Erythroblast (primary cell): ENCODE results near the gene FZD8.
A peak's percentile ranks its signal among the peaks of the same experiment; 100 is the strongest.
"Not testable (repeated sequence)": the region's sequence is repeated elsewhere in the genome, so short reads cannot be mapped to it uniquely, and the experiment has no call there.

Experiments used
- DNase-seq, 2 experiments: peaks; one replicate each; lab custom pipeline; 2025; lab: John Stamatoyannopoulos, UW
- GATA1 ChIP-seq: IDR thresholded peaks from 2 replicates; pipeline ENCODE4 v1.6.1; 2011; ENCODE audit warnings: low read depth, mild to moderate bottlenecking, control low read depth, low read length, moderate library complexity
- POLR2A ChIP-seq: IDR thresholded peaks from 2 replicates; pipeline ENCODE4 v1.6.1; 2011; ENCODE audit warnings: mild to moderate bottlenecking, low read length

FZD8 gene

DNA sequence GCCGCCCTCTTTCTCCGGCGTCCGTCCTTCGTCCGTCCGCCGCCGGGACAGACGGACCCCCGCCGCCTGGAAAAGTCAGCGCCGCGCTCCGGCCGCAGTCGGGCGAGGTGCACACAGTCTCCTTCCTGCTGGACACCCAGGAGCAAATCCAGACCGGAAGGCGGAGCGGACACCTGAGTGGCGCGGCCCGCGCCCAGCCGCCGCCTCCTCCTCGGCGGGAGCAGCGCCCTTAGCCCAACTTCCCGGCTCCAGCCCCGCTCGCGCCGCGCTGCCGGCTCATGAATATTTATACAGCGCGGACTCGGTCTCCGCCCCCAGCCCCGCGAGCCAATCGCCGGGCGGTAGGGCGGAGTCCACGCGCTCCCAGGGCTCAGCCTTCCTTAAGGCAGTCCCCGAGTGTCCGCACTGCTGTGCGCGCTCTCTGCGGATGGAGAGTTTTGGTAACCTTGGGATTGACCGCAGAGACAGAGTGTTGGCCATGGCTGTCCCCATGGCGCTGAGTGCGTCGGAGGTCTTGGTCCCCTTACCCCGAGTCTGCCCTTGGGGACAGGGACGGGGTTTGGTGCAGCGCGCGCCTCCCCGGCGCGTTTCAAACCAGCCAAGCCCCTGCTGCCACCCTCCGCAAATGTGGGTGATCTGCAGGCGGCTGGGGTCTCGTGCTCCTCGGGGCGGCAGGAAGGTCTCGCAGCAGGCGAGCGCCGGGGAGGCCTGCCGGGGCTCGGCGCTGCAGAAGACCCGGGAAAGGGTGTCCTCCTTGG, at the start of gene FZD8:
FZD8 (minus strand) TSS at position 262 of the 758 bp plus-strand sequence. CDS start 867 bp downstream, outside the sequence.
- peak; percentile 67 to 72 for DNase-seq
- TF ChIP-seq POLR2A (no peak), GATA1 (no peak)

GRCh38 chr10:35691522-35692236, 49.6 kb upstream of the FZD8 start:
- TF ChIP-seq GATA1 (no peak), POLR2A (no peak)
- no peak for DNase-seq

- DNase-seq: no peak
- TF ChIP-seq GATA1 (no peak), POLR2A (no peak)
Measured at GRCh38 chr10:35690534-35690933, 48.4 kb upstream of the FZD8 start.

- not testable (repeated sequence) for DNase-seq
Measured at GRCh38 chr10:35685858-35686257, 43.8 kb upstream of the FZD8 start.

DNA sequence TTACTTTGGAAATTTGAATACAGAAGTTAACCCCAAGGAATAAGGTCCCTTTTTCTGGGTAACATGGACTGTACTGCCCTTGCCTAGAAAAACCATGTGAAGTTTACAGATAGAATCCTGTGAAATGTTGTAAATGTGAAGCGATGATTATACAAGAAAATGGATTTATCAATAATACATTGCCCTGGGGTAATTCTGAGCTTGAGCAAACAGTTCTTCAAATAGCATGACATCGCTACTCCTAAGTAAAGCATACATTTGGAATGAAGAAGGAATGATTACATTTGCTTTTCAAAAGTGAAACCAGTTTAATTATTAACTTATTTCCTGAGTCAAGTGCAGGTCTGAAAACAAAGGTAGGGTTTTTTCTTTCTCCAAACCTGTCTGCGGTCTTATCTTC, 43.3 kb upstream of the FZD8 start:
- TF ChIP-seq GATA1 (no peak), POLR2A (no peak)
- DNase-seq: no peak

DNA sequence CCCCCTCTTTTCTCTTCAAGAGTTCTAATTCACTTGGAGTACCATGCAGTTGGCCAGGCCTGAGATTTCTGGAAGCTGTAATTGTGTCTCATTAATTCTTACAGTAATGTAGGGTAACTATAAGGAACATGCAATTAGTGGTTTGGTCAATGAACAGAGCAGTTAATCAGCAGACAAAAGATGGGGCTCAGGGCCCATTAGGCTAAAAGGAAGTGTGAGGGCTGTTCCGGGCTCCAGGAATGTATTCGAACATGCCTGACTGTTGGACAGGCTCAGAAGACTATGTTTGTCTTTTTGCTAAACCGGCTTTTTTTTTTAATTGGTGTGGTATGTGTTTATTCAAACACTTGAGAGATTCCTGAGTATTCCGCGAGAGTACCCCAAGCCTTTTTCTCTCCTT, 42.5 kb upstream of the FZD8 start:
- no peak for TF ChIP-seq GATA1
- no peak for TF ChIP-seq POLR2A
- no peak for DNase-seq

DNA sequence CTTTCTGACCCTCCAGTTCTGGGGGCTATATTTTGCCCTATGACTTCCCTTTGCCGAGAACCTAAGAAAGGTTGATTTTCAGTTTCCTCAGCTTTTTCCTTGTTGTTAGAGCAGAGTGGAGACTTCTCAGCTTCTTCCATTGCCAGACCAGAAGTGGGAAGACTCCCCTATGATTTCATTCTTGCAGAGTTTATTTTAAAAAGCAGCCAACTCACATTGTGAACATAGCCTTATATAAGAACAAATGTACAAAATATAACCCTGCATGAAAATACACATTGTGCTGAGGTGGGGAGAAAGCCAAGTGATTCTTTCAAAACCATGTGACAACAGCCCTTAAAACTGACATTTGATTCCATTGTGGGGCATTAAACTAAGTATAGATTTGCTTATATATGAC, 33.8 kb upstream of the FZD8 start:
- no peak for DNase-seq
- TF ChIP-seq GATA1: no peak
- no peak for TF ChIP-seq POLR2A

GRCh38 chr10:35674843-35675242, 32.7 kb upstream of the FZD8 start:
- TF ChIP-seq POLR2A (no peak), GATA1 (no peak)
- no peak for DNase-seq

DNA sequence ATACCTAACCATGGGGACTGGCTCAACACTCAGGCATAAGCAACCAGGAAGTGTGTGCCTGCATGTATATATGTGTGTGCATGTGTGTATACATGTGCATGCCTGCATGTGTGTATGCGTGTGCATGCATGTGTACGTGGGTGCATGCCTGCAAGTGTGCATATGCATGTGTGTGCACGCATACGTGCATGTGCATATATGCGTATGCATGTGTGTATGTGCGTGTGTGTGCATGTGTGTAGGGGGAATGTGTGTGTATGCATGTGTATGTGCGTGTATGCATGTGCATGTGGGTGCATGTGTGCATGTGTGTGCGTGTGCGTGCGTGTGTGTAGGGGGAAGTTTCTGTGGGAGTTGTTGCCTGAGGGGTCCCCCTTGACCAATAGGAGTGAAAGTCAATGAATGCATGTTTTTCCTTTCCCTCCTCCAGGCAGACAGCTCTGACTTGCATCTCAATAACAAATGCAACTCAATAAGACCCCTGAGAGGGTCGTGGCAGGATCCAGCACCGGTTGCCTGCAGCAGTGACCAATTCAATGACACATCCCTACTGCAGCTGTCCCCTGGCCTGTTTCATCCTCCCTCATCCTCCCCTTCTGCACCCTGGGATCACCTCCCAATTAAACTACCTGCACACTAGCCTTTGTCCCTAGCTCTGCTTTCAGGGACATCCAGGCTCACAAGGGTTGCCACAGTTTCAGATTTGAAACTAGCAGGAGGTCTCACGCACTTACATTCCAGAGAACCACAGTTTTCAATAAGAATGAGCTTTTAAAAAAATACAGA, 27.0 kb upstream of the FZD8 start:
- no peak for TF ChIP-seq POLR2A
- no peak for TF ChIP-seq GATA1

GRCh38 chr10:35667971-35668370, 25.9 kb upstream of the FZD8 start:
- no peak for DNase-seq
- no peak for TF ChIP-seq POLR2A
- no peak for TF ChIP-seq GATA1

More for the DNA sequence above, 27.0 kb upstream of the FZD8 start:
- no peak for DNase-seq

GRCh38 chr10:35667270-35667889, 25.3 kb upstream of the FZD8 start:
- TF ChIP-seq POLR2A: no peak
- TF ChIP-seq GATA1: no peak
- no peak for DNase-seq

DNA sequence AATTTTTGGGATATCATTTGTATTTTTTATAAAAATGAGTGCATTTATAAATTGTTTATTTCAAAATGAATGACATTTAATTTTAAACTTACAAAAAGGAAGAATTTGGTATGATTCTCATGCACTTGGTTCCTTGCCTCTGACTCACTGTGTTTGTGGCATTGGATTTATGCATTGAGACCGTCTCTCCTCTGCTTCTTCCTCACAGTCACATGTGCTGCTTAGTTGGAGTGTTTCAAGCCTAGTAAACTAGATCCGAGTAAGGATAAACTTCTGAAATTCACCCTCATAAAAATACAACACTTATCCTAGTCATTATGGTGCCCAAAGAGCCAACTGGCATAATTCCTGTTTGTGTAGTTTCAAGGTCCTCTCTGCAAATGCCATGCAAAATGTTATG, 19.1 kb upstream of the FZD8 start:
- TF ChIP-seq GATA1 (no peak), POLR2A (no peak)
- DNase-seq: no peak

DNA sequence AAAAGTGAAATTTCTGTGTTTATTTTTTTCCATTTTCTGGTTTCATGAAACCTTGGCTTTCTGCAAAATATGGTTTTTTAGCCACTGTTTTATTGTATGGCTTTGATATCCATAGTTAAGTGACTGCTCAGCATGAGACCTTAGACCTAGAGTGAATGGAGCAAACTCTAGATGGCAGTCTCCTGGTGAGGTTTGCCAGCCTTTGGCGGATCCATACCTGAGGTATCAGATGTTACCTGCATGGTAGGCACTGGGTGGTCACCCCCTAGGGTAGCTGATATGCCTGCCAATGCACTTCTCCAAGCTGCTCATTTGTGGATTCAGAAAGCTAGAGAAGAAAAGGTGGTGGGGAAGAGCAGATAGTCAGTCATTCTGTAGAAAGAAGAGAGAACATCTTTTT, 17.4 kb upstream of the FZD8 start:
- DNase-seq: no peak
- TF ChIP-seq POLR2A: no peak
- no peak for TF ChIP-seq GATA1

- no peak for DNase-seq
- TF ChIP-seq POLR2A (no peak), GATA1 (no peak)
Measured at GRCh38 chr10:35657621-35658020, 15.5 kb upstream of the FZD8 start.
